NCI-H446 treated with DMSO at 0.1 percent for 48 hours (cell line): ENCODE results near the gene TEX14.
A peak's percentile ranks its signal among the peaks of the same experiment; 100 is the strongest.
"Not testable (repeated sequence)": the region's sequence is repeated elsewhere in the genome, so short reads cannot be mapped to it uniquely, and the experiment has no call there.

Experiments used
- DNase-seq: peaks from one replicate; lab custom pipeline; 2025; lab: John Stamatoyannopoulos, UW

TEX14 gene

GRCh38 chr17:58606934-58607333, 84.9 kb downstream of the TEX14 start:
- no peak for DNase-seq

- DNase-seq, result no peak
These were observed 85.9 kb downstream of the TEX14 start for GRCh38 chr17:58605986-58606385.

- no peak for DNase-seq
These were observed 86.4 kb downstream of the TEX14 start for GRCh38 chr17:58605470-58605869.

- no peak for DNase-seq
These were observed 89.9 kb downstream of the TEX14 start for GRCh38 chr17:58601976-58602375.

- no peak for DNase-seq
These were observed 94.5 kb downstream of the TEX14 start for GRCh38 chr17:58597371-58597770.

GRCh38 chr17:58595194-58595792, 96.6 kb downstream of the TEX14 start:
- no peak for DNase-seq

- DNase-seq, result no peak
These were observed 98.7 kb downstream of the TEX14 start for GRCh38 chr17:58593123-58593522.

- DNase-seq, result no peak
These were observed 100.4 kb downstream of the TEX14 start for GRCh38 chr17:58591455-58591854.

GRCh38 chr17:58590377-58590776, 101.5 kb downstream of the TEX14 start:
- no peak for DNase-seq

- DNase-seq, result no peak
These were observed 104.1 kb downstream of the TEX14 start for GRCh38 chr17:58587713-58588117.

GRCh38 chr17:58586009-58586644, 105.7 kb downstream of the TEX14 start:
- no peak for DNase-seq

- DNase-seq, result no peak
These were observed 106.3 kb downstream of the TEX14 start for GRCh38 chr17:58585554-58585953.

GRCh38 chr17:58583486-58583885, 108.4 kb downstream of the TEX14 start:
- DNase-seq, result no peak

- not testable (repeated sequence) for DNase-seq
These were observed 109.1 kb downstream of the TEX14 start for GRCh38 chr17:58582718-58583117.

GRCh38 chr17:58580671-58581070, 111.2 kb downstream of the TEX14 start:
- no peak for DNase-seq

GRCh38 chr17:58577696-58578095, 114.1 kb downstream of the TEX14 start:
- DNase-seq, result peak; percentile 16

GRCh38 chr17:58576679-58577367, 115.0 kb downstream of the TEX14 start:
- DNase-seq, result no peak

- DNase-seq, result no peak
These were observed 116.3 kb downstream of the TEX14 start for GRCh38 chr17:58575511-58575910.

- DNase-seq, result no peak
These were observed 117.8 kb downstream of the TEX14 start for GRCh38 chr17:58574025-58574424.

- DNase-seq, result no peak
These were observed 119.0 kb downstream of the TEX14 start for GRCh38 chr17:58572846-58573245.

- DNase-seq, result no peak
These were observed 121.1 kb downstream of the TEX14 start for GRCh38 chr17:58570758-58571157.

GRCh38 chr17:58569196-58569595, 122.6 kb downstream of the TEX14 start:
- DNase-seq, result no peak

- no peak for DNase-seq
These were observed 123.6 kb downstream of the TEX14 start for GRCh38 chr17:58568044-58568799.
